ENCODE results near the gene CD302.
A peak's percentile ranks its signal among the peaks of the same experiment; 100 is the strongest.
"Not testable (repeated sequence)": the region's sequence is repeated elsewhere in the genome, so short reads cannot be mapped to it uniquely, and the experiment has no call there.

CD302 gene

GRCh38 chr2:159828738-159829137, 30.7 kb upstream of the CD302 start:
- no peak overlapping the region for H3K4me3 ChIP-seq (replicated peaks; ENCODE audit: low read depth, low read length)
- TF ChIP-seq, protein P1, sequence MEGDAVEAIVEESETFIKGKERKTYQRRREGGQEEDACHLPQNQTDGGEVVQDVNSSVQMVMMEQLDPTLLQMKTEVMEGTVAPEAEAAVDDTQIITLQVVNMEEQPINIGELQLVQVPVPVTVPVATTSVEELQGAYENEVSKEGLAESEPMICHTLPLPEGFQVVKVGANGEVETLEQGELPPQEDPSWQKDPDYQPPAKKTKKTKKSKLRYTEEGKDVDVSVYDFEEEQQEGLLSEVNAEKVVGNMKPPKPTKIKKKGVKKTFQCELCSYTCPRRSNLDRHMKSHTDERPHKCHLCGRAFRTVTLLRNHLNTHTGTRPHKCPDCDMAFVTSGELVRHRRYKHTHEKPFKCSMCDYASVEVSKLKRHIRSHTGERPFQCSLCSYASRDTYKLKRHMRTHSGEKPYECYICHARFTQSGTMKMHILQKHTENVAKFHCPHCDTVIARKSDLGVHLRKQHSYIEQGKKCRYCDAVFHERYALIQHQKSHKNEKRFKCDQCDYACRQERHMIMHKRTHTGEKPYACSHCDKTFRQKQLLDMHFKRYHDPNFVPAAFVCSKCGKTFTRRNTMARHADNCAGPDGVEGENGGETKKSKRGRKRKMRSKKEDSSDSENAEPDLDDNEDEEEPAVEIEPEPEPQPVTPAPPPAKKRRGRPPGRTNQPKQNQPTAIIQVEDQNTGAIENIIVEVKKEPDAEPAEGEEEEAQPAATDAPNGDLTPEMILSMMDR (IDR thresholded peaks at IDR 0.05; ENCODE audit: low read length, missing control alignments), result no peak
- DNase-seq (ENCODE audit: low read depth), result no peak

DNA sequence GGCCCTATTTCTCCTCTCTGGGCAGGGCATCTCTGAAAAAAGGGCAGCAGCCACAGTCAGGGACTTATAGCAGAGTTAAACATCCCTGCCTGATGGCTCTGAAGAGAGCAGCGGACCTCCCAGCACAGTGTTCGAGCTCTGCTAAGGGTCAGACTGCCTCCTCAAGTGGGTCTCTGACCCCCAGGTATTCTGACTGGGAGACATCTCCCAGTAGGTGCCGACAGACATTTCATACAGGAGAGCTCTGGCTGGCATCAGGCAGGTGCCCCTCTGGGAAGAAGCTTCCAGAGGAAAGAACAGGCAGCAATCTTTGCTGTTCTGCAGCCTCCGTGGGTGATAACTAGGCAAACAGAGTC, 24.4 kb upstream of the CD302 start:
- not testable (repeated sequence) for DNase-seq (ENCODE audit: low read depth); H3K4me3 ChIP-seq (replicated peaks; ENCODE audit: low read depth, low read length)

DNA sequence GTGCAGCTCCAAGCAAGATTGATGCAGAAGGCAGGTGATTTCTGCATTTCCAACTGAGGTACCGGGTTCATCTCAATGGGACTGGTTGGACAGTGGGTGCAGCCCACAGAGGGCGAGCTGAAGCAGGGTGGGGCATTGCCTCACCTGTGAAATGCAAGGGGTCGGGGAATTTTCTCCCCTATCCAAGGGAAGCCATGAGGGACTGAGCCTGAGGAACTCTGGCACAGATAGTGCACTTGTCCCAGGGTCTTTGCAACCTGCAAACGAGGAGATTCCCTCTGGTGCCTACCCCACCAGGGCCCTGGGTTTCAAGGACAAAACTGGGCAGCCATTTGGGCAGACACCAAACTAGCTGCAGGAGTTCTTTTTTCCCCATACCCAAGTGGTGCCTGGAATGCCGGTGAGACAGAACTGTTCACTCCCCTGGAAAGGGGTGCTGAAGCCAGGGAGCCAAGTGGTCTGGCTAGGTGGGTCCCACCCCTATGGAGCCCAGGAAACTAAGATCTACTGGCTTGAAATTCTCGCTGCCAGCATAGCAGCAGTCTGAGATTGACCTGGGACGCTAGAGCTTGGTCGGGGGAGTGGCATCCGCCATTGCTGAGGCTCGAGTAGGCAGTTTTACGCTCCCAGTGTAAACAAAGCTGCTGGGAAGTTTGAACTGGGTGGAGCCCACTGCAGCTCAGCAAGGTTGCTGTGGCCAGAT, 23.9 kb upstream of the CD302 start:
- DNase-seq (ENCODE audit: low read depth); H3K4me3 ChIP-seq (replicated peaks; ENCODE audit: low read depth, low read length): not testable (repeated sequence)

DNA sequence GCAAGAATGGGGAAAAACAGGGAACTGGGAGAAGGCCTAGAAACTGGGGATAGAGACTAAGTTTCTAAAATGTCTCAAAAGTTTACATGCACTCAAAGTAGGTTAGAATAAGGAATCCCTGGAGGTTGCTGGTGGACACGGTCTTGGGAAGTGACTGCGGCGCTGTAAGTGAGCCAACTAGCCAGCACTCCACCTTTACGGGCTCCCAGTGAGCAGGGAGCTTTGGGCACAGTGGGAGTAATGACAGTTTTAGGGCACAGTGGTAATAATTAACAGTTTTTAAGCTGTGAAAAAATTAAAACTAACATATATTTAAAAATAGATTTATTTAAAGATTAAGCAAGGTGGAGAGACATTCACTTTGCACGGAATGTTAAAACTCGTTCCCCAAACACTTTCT, 20.9 kb upstream of the CD302 start:
- TF ChIP-seq, protein P1 (IDR thresholded peaks at IDR 0.05; ENCODE audit: low read length, missing control alignments), result no peak
- H3K4me3 ChIP-seq (replicated peaks; ENCODE audit: low read depth, low read length), result no peak overlapping the region
- no peak for DNase-seq (ENCODE audit: low read depth)

DNA sequence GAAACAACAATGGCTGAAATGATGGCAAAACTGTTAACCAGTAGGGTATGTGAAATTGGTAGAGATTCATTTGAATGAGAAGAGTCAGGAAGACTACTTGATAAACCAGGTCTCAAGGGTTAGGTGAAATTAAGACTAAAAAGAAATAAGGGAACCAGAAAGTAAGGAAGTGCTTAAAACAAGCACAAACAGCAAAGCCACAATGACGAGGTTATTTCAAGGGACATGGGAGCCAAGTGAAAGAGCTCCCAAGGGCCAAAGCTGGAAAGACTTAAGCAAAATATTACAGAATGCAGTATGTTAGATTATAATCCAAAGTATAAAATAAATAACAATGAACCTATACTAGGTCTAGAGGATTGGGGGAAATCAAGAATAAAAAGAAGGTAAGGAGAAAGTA, 19.3 kb upstream of the CD302 start:
- TF ChIP-seq, protein P1 (IDR thresholded peaks at IDR 0.05; ENCODE audit: low read length, missing control alignments), result no peak
- no peak for DNase-seq (ENCODE audit: low read depth)
- no peak overlapping the region for H3K4me3 ChIP-seq (replicated peaks; ENCODE audit: low read depth, low read length)

DNA sequence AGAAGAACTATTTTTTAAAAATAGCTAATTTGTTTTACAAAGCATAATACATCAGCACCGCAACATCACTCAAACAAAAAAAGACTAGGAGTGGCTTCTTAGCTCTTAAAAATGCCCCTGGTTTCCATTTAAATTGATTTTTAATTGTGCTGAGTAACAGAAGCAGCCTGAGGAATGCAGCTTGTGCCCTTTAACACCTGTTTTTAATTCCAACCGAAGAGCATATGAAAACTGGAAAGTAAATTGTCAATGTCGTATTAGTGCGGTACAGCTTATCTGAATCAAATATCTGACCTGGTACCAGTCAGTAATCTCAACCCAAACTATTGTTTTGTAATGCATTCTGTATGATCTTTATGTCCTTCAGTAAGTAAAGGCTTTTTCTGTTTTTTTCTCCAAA, 13.2 kb upstream of the CD302 start:
- TF ChIP-seq, protein P1 (IDR thresholded peaks at IDR 0.05; ENCODE audit: low read length, missing control alignments), result no peak
- no peak overlapping the region for H3K4me3 ChIP-seq (replicated peaks; ENCODE audit: low read depth, low read length)
- DNase-seq (ENCODE audit: low read depth), result no peak

DNA sequence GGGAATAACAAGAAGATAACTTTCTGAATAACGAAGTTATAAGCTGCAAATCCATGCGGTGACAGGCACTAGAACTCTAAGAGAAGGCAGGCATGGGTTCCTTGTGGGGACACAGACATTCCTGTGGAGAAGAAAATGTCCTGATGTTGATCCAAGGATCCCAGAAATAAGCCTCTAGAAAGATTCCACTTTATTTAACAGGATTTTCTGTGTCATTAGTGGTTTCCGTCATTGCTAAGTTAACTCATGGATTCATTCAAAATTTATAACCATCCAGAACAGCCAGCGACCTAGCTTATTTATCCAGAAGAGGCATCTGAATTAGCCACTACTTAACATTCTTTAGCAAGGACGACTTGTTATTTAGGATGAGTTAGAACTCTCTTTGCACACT, 10.0 kb upstream of the CD302 start:
- H3K4me3 ChIP-seq (replicated peaks; ENCODE audit: low read depth, low read length), result no peak overlapping the region
- TF ChIP-seq, protein P1 (IDR thresholded peaks at IDR 0.05; ENCODE audit: low read length, missing control alignments), result no peak
- DNase-seq (ENCODE audit: low read depth), result no peak

GRCh38 chr2:159807183-159808031, 9.4 kb upstream of the CD302 start:
- DNase-seq (ENCODE audit: low read depth), result peak; percentile 76
- H3K4me3 ChIP-seq (replicated peaks; ENCODE audit: low read depth, low read length), result no peak overlapping the region
- TF ChIP-seq, protein P1 (IDR thresholded peaks at IDR 0.05; ENCODE audit: low read length, missing control alignments), result peak; percentile 85
